NCI-H82 (cell line): ENCODE measurements around the gene PAIP2.
"Not testable (repeated sequence)": the region's sequence is repeated elsewhere in the genome, so short reads cannot be mapped to it uniquely, and the experiment has no call there.

Experiments used
- DNase-seq: peaks from one replicate; lab custom pipeline; 2025; lab: John Stamatoyannopoulos, UW

PAIP2 gene

DNA sequence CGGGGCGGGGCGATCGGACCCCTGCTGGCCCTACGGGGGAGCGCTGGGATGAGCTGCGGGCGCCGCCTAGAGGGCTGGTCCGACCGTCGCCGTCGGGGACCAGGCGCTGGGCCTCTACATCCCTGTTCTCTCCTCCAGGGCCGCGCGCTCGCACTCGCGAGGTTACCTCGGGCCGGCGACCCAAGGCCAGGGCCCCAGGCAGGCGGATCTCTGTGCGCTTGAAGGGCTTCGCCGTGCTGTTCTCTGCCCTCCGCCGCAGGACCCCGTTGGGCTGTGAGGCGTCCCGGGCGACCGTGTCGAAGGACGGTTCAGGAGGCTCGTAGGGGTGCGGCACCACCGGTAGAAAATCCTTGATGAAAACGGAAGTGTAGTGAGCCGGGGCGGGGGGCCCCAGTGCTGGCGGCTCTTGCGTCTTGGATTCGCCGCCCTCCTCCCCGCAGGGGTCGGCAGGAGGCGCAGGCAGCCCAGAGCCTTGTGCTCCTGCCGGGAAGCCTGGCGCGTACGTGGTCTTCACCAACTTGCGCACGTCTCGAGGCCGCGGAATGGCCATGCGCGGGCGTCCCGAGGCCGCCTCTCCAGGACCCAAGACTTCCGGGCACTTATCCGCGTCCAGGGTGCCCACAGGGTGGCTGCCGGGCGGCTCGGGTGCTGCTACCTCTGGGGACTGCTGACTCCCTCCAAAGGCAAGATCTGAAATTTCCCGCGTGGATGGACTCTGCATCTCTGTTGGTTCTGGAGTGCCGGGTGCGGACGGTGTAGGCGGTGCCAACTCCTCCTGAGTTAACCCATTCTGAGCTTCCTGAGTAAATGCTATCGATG lies 51.2 kb downstream of the PAIP2 start:
- DNase-seq = peak; percentile 75

DNA sequence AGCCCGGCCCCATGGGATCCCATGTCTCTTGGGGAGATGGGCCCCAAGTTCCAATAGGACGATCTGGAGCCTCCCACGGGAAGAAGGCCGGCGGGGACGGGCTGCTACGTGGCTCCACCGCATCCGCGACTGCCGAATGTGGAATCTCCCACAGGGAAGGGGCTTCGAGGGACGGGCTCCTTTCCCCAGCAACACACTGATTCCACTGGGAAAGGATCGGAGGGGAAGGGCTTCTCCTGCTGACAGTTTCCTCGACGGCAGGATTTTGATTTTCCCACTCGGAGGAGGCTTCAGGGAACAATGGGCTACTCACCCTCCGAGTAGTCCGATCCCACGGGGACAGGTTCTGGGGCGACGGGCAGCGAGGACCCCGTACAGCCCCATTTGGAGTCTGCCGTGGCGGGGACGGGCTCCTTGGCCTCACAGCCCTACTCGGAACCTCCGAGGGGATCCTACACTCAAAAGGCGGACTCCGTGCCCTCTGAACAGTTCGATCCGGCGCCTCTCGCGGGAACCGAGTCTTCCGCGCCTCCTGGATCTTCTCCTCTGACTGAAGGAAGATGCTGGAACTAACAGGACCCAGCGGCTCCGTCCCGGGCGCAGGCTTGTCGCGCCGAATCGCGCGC lies 52.0 kb downstream of the PAIP2 start:
- no peak for DNase-seq

DNA sequence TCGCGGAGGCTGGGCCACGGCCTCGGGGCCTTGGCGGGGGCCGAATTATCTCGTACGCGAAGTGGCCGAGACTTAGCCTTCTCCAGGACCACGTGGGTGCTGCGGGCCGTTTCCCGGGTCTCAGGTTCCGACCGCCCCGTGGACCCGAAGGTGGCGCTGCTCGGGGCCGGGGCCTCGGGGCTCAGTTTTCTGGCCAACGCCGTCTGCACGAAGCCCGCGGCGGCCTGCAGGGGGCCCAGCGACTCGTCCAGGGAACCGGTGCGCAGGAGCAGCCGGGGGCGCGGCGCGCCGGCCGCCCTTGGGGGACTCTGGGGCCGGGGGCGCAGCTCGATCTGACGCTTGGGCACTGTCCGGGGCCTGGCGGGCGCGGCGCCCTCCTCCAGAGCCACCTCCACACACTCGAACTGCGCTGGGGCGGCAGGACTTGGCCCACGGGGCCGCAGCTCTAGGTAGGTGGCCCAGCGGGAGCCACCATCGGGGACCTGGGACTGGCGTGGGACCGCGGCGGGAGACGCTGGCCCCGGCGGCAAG lies 52.5 kb downstream of the PAIP2 start:
- no peak for DNase-seq

DNA sequence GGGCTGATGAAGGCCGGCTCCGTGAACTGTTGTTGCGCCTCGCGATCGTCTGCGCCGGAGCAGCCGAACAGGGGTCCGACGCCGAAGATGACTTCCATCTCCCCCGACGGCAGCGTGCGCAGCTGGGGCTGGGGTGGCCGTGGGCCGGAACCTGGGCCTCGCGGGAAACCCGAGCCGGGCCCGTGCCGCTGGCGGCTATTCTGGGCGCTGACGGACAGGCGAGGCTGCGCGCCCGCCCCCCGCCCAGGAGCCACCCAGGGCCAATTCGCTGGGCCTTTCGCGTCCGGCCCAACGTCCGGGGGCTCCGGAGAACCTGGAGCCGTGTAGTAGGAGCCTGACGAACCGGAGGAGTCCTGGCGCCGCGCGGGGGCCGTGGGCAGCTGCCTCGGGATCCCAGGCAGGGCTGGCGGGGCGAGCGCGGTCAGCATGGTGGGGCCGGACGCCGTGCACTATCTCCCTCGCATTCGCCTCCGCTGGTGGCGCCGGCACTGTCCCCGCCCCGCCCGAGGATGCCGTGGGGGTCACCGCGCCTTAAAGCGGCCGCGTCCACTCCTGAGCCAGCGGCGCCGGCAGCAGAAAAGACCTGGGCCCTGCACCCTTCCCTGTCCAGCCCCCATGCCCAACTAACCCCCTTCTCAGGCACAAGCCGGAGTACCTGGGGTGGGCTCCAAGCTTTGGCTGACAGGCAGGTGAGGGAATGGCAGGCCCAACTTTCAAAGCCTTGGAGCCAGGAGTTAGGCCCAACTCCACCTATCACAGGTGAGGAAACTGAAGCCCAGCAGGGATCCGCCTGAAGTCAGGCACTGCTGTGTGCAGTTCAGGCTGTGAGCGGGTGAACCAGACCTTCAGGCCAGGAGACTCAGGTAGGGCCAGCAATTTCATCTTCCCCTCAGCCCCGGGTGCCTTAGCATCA lies 53.3 kb downstream of the PAIP2 start, which contains the start of gene PROB1:
TSS of gene PROB1 (minus strand) at position 451 of the 913 bp plus-strand sequence. CDS start at position 428, 23 bp downstream.
- no peak for DNase-seq

DNA sequence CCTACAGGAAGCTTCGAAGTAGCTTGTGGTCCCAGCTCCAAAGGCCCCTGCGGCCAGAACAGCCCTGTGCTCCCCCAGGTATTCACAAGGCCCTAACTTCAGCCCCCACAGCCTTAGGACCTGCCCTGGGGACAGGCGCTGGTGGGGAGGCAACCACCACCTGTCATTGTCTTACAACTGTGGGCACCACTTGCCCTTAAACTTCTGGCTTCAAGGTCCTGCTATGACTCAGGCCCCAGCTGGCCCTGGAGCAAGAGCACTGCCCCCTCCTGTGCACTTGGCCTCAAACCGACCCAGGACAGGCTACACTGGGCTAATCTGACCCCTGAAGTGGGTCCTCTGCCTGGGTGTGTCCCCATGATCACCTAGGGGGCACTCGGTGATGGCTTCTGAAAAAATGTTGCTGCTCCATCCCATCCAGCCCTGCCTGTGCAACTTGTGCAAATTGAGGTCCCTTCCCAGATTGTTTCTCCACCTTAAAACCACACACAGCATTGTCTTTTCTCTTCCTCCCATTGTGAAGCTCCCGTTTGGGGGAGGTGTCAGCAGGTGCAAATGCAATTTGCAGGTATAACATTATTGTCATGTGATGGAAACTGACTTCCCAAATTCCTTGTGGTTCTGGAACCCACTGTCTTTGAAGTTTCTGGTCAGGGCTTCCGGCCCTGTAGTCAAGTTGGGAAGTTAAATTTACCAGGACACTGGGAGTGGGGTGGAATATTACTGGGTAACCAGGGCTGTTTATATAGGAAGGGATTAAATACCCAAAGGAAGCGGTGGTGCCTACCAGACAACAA lies 54.4 kb downstream of the PAIP2 start:
- no peak for DNase-seq

DNA sequence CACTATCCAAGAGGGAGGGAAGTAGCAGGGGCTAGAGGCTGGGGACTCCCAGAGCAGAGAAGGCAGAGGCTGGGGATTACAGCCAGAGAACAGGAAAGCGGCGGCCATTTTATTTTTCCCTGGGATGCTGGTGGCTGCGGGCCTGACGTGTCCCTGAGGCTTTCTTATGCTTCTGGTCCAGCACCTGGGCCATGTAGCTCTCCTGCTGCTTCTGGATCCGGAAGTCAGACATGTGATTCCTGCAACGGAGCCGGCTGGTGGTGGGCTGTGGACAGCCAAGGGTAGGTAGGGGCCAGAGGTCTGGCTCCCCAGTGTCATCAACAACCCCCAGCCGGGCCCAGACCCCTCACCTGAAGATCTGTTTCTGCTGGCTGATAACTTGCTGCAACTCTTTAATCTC lies 55.0 kb downstream of the PAIP2 start:
- no peak for DNase-seq

DNA sequence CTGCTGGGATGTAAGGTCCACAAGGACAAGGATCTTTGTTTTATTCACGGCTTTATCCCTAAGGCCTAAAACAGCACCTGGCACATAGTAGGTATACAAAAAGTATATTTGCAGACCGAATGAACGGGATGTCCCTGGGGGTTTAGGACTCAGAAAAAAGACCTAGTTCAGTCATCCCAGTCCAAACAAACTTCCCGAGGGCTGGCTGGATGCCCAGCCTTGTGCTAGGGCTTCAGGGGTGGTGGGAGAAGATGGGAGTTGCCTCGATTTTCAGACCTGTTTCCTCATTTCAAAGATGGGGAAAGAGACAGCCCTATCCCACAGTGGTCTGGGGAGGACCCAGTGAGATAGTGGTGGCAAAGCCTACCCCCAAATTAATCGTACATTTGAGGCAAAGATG lies 56.3 kb downstream of the PAIP2 start:
- no peak for DNase-seq

DNA sequence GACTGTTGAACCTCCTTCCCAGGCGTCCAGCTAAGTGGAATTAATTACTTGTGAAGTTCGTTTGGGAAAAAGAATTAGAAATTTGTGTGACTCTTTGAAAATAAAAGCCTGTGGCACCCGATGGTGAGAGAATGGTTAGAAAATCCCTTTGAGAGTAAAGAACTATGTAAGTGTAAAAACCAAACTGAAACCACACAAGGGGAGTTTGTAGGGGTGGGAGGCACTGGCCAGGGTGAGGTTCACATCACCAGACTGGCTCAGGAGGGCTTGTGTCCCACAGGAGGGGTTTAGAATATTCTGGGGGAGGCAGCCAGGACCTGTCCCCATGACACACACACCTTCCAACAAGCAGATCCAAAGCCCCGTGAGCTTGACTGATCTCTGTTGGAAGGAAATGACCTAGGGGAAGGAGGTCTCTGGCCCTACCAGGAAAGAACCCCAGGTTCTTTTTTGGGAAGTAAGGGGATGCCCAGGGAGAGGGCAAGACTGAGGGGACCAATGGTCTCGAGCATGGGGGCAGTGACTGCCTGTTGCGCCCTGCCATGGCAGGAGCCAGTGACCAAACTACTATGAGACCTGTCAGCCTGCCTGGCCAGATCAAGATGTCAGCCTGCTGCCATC lies 58.0 kb downstream of the PAIP2 start:
- DNase-seq = no peak

DNA sequence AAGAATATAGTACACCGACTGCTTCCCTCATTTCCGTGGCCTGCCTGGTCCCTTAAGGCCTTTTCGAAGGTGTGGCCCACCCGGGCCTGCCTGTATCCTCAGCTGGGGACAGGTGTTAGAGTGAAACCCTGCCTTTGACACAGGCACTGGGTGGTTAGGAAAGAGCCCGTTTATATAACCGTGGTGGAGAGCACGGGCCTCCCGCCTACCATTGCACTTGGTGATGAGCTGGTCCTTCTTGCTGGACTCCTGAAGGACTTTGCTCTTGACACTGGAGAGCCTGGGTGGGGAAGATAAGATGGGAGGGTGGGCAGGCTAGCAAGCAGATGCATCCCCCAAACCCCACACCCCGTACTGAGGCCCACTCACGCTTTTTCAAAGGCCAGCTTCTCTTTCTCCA lies 59.9 kb downstream of the PAIP2 start:
- no peak for DNase-seq

DNA sequence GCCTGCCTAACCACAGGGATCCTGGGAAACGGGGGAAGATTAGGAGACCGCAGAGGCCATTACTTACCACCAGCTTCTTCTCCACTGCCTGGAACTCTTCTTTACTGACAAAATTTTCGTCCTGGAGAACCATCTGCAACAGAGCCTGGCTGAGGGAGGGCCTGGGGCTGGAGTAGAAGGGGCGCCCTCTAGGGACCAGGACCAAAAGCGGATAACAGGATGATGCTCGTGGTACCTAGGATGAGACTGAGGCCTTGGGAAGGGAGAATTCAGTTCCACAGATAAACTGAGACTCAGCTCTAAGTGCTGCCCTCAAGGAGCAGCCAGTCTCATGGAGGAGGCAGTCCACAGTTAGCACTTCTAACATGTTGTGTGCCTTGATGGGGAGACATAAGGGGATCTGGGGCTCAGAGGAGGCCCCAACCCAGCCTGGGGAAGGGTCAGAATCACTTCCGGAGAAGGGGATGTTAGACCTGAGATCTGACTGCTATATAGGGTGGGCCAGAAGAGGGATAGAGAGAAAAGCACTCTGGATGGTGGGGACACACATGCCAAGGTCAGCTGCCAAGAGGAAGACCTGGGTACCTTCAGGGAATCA lies 61.0 kb downstream of the PAIP2 start:
- DNase-seq = peak; percentile 64

DNA sequence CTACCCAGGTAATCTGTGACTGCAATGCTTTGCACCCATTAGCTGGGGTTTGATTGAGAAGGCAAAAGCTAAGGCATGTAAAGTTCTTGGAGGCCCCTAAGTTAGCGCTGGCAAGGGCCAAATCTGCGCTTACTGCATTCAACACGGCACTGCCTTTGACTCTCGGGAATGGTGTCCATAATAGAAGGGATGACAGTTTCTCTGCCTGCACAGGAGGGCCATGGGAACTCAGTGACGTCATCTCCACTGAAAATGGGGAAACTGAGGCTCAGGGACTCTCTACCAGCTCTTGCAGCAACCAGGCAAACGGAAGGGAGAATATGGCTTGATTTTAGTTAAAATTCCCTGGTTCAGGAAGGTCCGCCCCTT lies 61.7 kb downstream of the PAIP2 start:
- DNase-seq = no peak

DNA sequence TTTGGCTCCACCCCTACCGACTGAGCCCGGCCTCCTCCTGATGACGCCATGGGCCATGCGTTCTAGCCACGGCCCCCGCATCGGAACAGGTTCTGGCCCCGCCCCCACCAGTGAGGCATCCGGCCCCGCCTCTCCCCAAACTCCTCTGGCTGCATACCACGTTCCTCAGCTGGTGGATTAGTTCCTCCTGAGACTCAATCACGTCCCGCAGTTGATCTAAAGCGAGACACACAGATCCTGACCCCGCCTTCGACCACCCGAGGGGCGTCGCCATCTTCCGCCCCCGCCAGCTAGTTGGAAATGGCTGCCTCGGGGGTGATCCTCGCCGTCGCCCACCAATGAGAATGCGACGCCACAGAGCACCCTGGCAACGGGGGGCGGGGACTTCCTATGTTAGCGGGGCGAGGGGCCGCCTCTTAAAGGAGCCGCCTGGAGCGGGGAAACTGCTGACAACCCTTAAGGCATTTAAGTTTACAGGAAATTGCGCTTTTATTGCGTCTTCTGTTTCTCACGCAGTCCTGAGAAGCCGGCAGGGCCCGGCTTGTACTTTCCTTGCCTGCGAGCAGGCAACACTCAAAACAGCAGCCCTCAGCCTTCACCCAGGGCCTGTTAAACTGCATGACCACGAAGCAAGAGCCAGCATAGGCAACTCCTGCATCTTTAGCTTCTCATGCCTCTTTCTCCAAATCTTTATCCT lies 62.3 kb downstream of the PAIP2 start, which contains the start of gene SPATA24:
TSS of gene SPATA24 (minus strand) at position 303 of the 697 bp plus-strand sequence. CDS start at position 274, 29 bp downstream.
- DNase-seq = peak; percentile 99

DNA sequence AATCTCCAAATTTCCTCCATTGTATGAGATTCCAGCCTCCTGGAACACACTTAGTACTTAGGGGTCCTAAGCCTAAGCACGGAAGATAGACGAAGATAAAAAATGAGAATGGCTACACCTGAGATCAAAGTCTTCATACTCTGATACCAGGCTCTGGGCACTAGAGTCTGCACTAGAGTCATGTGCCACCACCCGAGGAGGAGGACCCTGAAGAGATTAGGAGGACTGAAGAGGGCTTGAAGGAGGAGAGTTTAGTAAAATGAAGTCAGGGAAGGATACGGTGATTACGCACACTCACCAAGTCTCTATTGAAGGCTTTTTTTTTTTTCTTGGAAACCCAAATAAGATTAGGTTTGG lies 62.8 kb downstream of the PAIP2 start:
- peak; percentile 59 for DNase-seq

DNA sequence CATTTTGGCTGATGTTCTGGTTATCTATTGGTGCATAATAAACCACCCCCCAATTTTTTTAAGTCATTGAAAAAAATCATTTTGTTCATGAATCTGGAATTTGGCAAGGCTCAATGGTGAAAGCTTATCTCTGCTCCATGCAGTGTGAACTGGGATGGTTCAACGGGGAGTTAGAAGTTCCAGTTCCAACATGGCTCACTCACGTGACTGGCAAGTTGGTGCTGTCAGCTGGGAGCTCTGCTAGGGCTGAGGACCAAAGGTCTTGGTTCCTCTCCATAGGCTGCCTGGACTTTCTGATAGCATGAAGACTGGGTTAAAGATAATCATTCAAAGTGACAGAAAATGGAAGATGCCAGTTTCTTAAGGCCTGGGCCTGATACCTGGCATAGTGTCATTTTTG lies 65.3 kb downstream of the PAIP2 start:
- no peak for DNase-seq

DNA sequence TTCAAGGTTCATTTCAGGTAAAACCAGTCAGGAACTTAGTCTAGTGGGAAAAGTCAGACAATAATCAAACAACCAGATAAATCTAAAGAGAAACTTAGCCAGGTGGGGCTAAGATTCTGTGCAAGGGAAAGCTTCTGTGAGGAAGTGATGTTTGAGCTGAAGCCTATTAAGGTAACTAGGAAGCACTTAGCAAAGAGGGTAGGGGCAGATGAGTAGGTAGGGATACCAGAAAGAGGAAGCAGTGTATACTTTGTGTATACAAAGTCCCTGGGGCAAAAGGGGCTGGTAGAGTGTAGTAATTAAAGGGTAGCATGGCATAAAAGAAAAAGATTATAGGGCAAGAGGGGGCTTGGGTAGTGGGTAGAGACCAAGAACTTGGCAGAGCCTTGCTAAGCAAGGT lies 65.9 kb downstream of the PAIP2 start:
- DNase-seq = peak; percentile 55

DNA sequence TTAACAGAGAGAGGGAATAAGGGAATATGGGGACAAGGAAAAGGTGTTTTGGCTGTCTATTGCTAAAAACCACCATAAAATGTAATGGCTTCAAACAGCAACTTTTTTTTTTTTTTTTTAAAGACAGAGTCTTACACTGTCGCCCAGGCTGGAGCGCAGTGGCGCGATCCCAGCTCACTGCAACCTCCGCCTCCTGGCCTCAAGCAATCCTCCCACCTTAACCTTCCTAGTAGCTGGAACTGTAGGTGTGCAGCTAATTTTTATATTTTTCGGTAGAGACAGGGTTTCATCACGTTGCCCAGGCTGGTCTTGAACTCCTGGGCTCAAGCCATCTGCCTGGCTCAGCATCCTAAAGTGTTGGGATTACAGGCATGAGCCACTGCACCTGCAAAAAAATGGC lies 66.5 kb downstream of the PAIP2 start:
- no peak for DNase-seq

DNA sequence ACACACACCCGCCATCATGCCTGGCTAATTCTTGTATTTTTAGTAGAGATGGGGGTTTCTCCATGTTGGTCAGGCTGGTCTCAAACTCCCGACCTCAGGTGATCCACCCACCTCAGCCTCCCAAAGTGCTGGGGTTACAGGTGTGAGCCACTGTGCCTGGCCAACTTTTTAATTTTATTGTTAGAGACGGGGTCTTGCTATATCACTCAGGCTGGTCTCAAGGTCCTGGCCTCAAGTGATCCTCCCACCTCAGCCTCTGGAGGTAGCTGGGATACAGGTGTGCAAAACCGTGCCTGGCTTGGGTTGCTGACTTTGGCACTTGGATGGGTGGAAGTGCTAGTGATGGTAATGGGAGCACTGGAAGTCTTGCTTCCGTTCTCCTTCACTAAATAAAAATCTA lies 67.5 kb downstream of the PAIP2 start:
- not testable (repeated sequence) for DNase-seq

DNA sequence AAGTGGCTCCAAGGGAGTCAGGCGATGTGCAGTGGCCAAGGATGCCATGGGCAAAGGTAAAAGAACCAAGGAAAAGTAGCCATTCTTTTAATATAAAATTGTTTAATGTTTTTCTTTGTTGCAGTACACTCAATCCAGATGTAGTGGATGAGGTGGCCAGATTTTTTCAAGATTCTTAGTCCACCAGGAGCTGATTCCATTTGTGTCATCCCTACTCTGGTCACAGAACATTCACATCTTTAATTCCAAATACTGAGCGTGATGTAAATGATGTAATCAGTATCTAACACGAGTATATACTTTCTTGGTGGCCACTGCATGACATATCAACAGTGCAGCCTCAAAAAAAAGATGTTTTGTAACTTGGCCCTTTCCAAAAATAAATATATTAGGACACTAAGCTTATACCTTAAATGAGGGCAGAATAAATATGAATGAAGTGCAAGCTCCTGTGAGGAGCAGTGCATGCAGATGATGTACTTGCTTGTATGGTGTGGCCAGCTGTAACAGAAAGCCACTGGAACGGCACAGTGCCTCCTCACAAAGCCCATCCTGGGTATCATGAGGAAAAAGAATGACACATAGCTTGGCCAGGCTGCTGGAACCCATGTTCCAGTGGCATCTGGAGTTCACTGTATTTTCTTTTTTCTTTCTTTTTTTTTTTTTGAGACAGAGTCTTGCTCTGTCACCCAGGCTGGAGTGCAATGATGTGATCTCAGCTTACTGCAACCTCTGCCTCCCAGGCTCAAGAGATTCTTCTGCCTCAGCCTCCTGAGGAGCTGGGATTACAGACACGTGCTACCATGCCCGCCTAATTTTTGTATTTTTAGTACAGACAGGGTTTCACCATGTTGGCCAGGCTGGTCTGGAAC lies 68.7 kb downstream of the PAIP2 start:
- DNase-seq = no peak
